HG03175 (cell line): Measurements from ENCODE around the gene IGFBP4.

Experiments used
- ATAC-seq: cut with Tn5 transposase; IDR thresholded peaks from one replicate; pipeline ENCODE4 v1.9.1; 2021; ENCODE audit warnings: mild to moderate bottlenecking, moderate library complexity; ENCODE audit not compliant: unreplicated experiment

IGFBP4 gene

DNA sequence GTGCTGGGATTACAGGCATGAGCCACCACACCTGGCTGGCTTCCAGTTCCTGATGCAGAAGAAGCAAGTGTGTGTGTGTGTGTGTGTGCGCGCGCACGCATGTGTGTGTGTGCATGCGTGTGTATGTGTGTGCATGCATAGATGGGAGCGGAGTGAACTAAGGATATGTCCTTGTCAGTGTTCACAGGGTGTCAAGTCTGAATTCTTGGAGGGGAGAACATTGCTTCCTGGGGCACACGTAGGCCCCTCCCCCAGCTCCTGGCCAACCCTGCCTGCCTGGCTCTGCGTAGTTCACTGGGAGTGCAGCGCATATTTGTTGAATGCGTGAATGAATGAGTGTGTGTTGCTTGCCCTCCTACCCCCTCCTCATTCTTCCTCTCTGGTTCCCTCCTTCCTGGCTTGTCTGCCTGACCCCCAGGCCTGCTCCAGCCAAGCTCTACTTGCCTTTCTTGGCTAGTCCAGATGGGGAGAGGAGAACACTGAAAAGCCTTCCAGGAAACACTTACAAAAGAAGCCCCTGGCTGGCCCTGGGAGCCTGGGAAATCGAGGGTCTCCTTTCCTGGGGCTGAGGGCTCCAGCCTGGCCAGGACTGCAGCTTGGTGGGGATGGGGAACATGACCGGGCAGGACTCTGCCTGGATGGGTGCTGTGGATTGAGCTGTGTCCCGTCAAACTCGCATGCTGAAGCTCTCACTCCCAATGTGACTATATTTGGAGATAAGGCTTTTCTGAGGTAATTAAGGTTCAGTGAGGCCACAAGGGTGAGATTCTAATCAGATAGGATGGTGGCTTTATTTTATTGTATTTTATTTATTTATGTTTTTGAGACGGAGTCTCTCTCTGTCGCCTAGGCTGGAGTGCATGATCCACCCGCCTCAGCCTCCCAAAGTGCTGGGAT is 27.9 kb downstream of the IGFBP4 start:
- no peak for ATAC-seq

DNA sequence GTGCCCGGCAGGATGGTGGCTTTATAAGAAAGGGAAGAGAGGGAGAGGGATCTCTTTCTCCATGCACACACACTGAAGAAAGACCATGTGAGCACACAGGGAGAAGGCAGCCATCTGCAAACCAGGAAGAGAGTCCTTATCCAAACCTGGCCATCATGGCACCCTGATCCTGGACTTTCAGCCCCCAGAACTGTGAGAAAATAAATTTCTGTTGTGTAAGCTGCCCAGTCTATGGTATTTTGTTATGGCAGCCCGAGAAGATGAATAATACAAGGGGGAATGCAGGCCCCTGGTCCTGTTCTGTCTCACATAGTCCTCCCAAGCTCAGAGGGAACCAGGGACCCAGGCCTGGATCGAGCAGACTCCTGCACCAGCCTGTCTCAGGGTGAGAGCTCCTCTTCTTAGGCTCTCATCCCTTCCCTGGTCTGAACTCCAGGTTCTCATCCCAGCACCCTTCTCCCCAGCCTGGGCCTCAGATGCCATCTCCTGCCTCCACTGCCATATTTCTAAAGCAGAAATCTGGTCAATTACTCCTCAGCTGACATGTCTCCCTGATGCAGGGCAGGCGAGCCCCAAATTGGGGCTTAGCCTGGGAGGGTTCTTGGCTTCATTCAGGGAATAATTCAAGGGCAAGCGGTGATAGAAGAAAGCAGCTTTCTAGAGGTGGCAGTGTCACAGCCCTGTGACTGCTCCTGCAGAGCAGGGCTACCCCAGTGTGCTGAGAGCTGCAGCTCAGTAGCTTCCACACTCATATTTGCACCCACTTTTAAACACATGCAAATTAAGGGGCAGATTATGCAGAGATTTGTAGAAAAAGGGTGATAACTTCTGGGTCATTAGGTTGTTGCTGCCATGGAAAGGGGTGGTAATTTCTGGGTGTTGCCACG is 28.8 kb downstream of the IGFBP4 start:
- ATAC-seq = no peak

DNA sequence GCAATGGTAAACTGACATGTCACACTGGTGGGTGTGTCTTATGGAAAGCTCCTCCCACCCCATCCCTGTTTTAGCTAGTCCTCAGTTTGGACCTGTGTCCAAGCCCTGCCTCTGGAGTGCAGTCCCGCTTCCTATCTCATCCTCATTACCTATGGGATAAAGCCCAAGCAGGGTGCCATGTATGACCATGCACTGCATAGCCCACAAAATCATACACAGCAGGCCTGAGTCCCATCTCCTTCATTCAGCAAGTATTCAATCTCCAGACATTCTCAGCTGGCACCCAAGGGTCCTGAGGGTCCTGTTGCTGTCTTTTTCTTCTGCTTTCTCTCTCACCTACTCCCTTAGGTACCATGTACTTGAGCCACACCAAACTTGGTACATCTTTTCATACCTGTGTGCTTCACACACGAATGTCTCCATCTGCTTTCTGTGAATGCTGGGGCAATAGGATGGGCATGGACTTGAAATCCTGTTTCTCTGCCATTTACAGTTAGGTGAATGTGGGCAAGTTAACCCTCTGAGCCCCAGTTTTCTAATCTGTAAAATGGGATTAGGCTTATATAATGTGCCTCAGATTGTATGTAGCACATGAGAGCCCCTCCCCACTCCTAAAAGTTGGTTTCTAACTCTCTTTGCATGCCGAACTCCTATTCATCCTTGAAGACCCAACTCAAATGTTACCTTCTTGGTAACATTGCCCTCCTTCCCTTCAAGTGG is 29.6 kb downstream of the IGFBP4 start:
- no peak for ATAC-seq

DNA sequence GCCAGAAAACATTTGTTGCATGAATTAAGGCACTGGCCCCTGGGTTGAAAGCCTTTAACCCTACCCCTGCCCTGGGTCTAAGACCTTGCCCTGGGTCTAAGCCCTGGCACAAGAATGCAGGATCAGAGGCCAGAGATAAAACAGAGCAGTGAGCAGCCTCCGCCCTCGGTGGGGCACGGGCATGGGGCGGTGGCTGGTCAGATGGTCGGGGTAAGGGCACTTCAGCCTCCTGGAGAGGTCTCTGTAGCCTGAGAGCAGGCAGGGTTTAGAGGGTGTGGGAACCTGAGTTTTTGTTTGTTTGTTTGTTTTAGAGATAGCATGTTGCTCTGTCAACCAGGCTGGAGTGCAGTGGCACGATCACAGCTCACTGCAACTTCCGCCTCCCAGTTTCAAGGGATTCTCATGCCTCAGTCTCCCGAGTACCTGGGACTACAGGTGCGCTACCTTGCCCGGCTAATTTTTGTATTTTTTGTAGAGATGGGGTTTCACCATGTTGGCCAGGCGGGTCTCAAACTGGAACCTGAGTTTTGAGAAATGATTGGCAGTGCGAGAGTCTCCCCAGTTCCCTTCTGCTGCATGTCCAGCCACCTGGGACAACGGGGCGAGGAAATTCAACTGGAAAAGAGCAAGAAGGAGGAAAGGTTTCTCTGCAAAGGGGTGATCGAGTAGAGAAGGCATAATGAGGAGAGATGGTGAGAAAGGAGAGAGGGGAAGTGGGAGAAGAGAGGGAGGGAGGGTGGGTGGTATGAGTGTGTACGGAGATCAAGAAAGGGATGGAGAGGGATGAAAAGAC is 30.5 kb downstream of the IGFBP4 start:
- no peak for ATAC-seq

DNA sequence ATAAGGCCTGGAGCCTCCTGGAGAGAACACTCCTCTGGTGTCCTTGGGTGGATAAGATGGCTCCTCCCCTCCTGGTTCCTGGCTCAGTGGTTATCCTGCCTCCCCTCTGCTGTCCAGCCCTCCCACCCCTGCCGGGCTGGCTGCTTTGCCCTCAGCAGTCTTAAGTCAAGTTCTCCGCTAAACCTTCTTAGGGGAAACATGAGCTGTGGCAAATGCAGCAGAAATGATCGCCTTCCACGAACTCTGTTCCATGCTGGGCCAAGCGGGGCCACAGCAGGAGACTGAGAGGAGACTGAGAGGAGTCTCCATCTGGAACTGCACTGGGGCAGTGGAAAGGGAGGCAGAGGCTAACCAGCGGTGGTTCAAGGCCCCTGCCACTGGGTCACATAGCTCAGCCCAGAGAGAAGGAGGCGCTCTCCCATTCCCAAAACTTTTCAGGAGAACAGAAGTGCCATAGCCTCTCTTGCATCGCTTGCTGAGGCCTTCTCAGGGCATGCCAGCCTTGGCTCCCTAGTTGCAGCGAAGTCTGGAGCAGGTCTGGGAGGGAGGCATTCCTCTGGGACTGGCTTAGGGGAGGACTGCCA is 31.3 kb downstream of the IGFBP4 start:
- ATAC-seq = no peak

DNA sequence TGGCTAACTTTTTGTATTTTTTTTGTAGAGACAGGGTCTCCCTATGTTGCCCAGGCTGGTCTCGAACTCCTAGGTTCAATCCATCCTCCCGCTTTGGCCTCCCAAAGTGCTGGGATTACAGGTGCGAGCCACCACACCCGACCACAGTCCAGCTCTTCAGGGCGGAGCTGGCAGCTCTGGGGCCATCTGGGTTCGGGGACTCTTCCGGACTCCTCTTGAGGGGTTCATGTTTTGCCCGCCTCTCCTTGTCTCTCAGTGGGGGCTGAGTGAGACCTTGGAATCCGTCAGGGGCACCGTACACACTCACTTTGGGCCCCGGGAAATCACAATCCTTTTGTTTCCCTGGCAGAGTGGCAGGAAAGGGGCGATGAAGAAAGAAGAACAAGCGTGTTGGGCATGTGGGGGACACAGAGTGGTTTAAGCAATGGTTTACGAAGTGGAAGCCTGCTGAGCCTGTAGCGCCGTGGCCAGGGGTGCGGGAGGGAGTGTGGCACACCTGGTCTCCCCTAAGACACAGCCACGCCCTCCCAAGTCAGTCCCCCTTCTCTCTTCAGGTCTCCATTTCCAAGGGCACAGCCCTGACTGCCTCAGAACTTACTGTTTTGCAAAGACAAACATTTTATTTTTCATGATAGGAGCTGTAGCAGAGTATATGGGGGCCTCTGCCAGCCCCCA is 32.1 kb downstream of the IGFBP4 start:
- no peak for ATAC-seq

DNA sequence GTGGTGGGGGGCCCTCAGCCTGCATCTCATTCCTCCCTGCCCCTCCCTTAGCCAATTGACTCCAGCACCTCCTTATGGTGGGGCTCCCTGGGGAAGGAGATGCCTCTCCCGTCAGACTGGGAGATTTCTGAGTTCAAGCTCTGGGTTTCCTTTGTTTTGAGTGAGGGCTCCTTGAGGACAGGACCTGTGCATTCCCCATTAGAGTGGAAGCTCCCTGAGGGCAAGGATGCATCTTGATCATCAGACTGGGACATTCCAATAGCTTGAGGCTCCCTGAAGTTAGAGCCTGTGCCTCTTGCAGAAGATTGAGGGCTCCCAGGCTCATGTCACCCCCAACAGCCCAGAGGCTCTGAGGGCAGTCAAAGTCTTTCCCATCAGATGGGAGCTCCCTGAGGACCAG is 34.5 kb downstream of the IGFBP4 start:
- no peak for ATAC-seq

DNA sequence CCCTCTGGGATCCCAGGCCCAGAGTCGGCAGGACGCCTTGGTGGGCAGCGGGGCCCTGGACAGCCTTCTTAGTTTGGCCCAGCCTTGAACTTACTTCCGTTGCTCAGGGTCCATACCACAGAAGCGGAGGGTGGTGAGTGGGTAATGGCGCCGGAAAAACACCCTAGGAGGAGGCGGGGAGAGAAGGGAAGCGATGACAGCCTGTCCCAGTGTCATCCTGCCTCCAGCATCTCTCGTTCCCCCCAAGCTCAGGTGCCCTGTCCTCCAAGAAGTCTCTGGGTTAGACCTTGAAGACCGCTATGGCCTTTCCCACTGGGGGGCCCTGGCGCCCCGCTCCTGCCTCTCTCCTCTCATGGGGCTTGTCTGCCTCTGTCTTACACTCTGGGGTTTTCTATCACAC is 35.2 kb downstream of the IGFBP4 start:
- no peak for ATAC-seq

DNA sequence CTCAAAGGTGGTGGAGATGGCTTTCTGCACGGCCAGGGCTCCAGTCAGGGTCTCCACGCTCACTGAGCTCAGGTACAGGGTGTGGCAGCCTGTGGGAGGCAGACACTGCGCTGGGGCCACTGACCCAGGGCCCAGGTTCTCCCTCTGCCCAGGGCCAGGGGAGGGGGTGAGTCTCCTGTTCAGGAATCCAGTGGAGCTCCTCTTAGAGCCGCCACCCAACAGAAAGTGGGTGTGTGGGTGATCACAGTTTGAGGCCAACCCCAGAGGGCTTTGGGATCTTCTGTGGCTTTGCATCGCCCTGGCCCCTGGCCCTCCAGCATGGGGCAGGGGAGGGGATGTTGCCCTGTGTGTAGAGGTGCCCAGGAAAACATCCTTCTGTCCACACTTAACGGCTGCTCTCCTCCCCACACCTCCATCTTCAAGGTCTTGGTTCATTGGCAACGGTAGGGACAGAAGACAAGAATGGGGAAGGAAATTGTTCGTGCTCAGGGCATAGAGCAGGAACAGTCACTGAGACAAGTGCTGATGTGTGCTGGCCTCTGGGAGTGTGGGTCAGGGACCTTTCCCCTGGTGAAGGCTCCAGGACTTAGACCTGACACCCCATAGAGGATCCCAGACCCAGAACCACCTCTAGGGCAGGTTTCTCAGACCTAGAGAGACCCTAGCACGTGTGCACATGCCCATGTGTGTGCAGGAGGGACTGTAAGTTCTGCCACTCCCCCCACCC is 36.7 kb downstream of the IGFBP4 start:
- no peak for ATAC-seq

DNA sequence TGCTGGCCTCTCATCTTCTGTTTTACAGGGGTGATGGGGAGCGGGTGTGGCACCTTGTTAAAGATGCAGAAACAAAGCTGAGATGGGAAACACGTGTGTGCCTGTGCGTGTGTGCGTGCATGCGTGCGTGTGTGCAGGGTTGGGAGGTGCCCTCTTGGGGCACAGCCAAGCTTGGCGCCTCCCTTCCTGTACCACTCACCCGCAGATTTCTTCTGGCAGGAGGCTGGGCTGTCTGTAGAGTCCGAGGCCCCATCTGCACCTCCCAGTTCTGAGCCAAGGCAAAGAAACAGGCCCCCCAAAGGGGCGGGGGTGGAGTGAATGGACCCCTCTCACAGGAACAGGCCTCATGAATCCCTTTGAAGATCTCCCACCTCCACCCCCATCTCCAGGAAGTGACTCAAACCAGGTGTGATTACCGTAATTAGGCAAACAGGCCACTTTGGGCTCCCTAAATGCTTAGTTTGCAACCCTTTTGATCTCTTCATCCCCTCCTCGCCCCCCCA is 37.3 kb downstream of the IGFBP4 start:
- ATAC-seq = no peak

DNA sequence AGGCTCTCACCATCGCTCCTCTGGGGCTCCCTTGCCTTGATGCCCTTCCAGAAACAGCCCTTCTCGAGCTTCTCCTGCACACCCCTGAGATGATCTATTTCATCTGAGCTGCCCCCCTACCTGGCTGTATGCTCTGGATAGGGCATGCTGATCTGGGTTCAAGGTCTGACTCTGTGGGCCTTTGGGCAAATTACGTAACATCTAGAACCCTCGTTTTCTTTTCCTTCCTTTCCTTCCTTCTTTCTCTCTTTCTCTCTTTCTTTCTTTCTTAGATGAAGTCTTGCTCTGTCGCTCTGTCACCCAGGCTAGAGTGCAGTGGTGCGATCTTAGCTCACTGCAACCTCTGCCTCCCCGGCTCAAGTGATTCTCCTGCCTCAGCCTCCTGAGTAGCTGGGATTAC is 37.9 kb downstream of the IGFBP4 start:
- no peak for ATAC-seq

DNA sequence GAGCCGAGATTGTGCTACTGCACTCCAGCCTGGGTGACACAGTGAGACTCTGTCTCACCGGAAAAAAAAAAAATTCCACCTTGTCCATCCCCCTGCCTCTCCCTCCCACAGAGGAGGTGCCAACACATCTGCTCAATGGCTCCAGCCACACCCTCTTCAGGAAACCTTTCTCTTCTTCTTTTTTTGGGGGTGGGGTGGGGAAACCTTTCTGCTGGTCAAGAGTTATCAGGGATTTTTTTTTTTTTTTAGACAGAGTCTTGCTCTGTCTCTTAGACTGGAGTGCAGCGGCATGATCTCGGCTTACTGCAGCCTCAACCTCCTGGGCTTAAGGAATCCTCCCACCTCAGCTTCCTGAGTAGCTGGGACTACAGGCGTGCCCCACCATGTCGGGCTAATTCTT is 39.5 kb downstream of the IGFBP4 start:
- ATAC-seq = no peak

DNA sequence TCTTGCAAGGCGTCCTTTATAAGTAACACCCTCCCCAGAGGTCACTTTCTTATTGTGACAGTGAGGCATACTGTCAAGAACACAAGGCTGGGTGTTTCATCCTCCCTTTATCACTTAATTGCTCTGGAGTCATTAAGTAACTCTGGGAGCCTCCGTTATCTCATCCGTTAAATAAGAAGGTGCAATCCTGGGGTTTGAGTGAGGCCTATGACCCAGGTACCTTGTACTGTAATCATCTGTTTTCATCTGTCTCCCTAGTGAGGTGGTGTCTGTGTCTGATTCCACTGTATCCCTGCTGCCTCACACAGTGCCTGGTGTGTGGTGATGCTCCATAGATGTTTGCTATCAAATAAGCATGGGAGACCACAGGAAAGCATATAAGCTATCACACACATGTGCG is 40.4 kb downstream of the IGFBP4 start:
- ATAC-seq = no peak

DNA sequence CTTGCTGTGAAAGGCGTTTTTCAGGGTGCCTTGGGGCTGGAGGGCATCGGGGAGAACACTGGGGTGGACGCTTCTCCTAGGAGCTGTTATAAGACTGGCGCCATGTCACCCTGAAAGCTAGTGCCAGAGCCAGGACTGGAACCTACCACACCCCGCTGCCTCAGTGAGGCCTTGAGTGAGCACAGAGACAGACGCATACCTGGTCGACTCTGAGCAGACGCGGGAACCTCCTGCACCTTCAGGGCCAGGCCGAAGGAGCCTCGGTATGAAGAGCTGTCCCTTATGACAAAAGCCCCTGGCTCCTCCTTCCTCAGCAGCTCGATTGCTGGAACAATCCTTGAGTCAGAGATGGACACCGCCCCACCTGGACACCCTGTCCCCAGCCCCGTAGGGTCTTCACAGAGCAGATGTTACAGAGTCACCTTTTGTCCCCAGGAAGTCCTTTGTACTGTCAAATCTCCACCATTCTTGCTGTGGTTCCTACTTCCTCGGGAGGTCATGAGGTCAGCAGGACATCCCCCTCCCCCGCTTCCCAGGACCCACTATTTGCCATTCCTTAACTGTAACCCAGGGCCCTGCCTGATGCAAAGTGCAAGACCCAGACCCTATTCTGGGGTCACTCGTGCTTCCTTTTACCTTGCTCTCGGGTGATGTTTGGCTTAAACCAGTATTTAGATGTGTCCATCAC is 41.2 kb downstream of the IGFBP4 start:
- ATAC-seq = no peak

DNA sequence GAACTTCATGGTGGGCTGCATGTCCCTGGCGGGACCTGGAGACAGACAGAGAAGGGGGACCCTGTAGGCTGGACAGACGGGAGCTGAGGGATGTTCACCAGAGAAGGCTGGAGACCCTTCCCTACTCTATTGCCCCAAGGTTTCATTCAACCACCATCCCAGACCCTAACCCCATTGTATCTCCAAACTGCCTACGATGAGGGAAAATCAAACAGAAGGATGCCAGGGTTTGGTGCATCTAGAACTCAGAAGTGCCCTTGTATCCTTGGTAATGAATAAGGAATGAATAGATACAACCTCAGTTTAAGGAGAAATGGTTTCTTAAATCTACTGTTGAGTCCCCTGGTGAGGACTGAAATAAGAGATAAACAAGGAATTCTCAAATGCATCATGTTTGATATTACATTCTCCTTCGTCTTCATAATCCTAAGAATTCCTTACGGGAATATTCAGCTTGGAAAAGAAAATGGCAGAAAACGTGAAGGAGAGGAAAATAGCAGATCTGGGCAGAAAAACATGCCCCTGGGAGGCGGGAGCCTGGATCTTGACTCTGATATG is 41.8 kb downstream of the IGFBP4 start:
- ATAC-seq = no peak

DNA sequence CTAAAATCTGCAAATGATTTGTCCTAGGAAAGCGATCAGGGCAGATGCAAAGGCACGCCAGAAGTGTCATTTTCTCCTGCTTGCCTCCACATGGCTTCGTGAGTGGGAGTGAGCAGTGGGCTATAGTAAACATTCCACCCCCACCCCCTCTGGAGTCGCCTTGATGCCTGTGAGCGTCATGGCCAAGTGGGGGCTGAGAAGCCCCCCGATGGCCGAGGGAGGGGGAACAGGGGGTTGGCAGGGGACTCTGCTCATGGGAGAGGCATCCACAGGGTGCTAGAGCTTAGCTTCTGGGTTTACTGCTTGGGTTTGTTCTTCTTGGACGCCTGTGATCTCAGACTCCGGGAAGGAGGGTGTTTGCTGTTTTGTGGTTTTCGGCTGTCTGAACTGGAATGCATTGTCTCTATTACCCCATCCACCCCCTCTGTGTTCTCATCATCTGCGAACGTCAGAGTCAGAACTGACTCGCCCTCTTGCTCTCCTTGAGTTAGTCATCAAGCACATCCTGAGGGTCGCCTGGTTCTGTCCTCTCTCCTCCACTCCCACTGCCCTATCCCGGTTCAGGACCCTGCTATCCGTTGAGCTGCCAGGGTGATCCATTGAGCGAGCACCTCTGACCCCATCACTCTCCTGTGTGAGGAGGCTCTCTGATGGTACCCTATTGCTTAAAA is 42.7 kb downstream of the IGFBP4 start:
- no peak for ATAC-seq
